IPS DF 6.9 (cell line): ENCODE data around the gene FBXO36.

Experiments used
- DNase-seq: peaks from one replicate; pipeline ENCODE4 v3.0.0-alpha.2; 2013; ENCODE audit warnings: low read depth, low spot score
- H3K27ac ChIP-seq: one replicate; pipeline ENCODE4 v1.5.1; 2013; ENCODE audit warnings: low read length, control low read depth
- H3K27me3 ChIP-seq: 2 replicates; pipeline ENCODE4 v1.6.1; 2013; ENCODE audit warnings: mild to moderate bottlenecking, low read length; ENCODE audit not compliant: control insufficient read depth, insufficient read depth
- H3K36me3 ChIP-seq: 2 replicates; pipeline ENCODE4 v1.6.1; 2013; ENCODE audit warnings: low read length; ENCODE audit not compliant: control insufficient read depth, insufficient read depth
- H3K4me1 ChIP-seq: 2 replicates; pipeline ENCODE4 v1.6.1; 2013; ENCODE audit warnings: low read length; ENCODE audit not compliant: control insufficient read depth, insufficient read depth
- H3K4me3 ChIP-seq: 2 replicates; pipeline ENCODE4 v1.5.1; 2013; ENCODE audit warnings: mild to moderate bottlenecking, low read length
- H3K9me3 ChIP-seq: 2 replicates; pipeline ENCODE4 v1.6.1; 2013; ENCODE audit warnings: low read length, inconsistent platforms; ENCODE audit not compliant: control insufficient read depth, insufficient read depth
- WGBS: extraction: QIAGEN DNeasy Blood & Tissue Kit; methylation state at CpG from one replicate; pipeline ENCODE4 v1.1.7; 2013; ENCODE audit warnings: mixed read lengths, missing lambda C conversion rate; ENCODE audit not compliant: insufficient read length, insufficient coverage; 5-methylcytosine and 5-hydroxymethylcytosine counted together

The FBXO36 gene

GRCh38 chr2:230008708-230009066, 86.4 kb downstream of the FBXO36 start:
- no CpG with 5 or more reads among the region's 1 CpG for WGBS
- no peak for DNase-seq
- H3K9me3 ChIP-seq = no peaks in the 10 kb centered on the region
- H3K4me3 ChIP-seq = no peak overlapping the region
- no peaks in the 10 kb centered on the region for H3K36me3 ChIP-seq
- H3K4me1 ChIP-seq = no peaks in the 10 kb centered on the region; the same call in 1 of the 2 replicates
- no peak overlapping the region for H3K27ac ChIP-seq
- no peaks in the 10 kb centered on the region for H3K27me3 ChIP-seq

GRCh38 chr2:230010501-230010900, 88.2 kb downstream of the FBXO36 start:
- Histone ChIP-seq H3K4me1 (no peaks in the 10 kb centered on the region; the same call in 1 of the 2 replicates), H3K4me3 (no peak overlapping the region), H3K27ac (no peak overlapping the region), H3K27me3 (no peaks in the 10 kb centered on the region), H3K9me3 (no peaks in the 10 kb centered on the region), H3K36me3 (no peaks in the 10 kb centered on the region)
- no CpG with 5 or more reads among the region's 6 CpGs for WGBS
- no peak for DNase-seq

- Histone ChIP-seq H3K4me1 (no peaks in the 10 kb centered on the region; the same call in 1 of the 2 replicates), H3K36me3 (no peaks in the 10 kb centered on the region), H3K27me3 (no peaks in the 10 kb centered on the region), H3K27ac (no peak overlapping the region), H3K4me3 (no peak overlapping the region), H3K9me3 (no peaks in the 10 kb centered on the region)
- WGBS = no CpG with 5 or more reads among the region's 1 CpG
- DNase-seq = no peak
Observed at GRCh38 chr2:230011617-230012016, 89.3 kb downstream of the FBXO36 start.

GRCh38 chr2:230012267-230012884, 90.1 kb downstream of the FBXO36 start:
- Histone ChIP-seq H3K4me1 (no peaks in the 10 kb centered on the region; the same call in 1 of the 2 replicates), H3K27me3 (no peaks in the 10 kb centered on the region), H3K27ac (no peak overlapping the region), H3K4me3 (no peak overlapping the region), H3K9me3 (no peaks in the 10 kb centered on the region), H3K36me3 (no peaks in the 10 kb centered on the region)
- DNase-seq = no peak
- WGBS = no CpG with 5 or more reads among the region's 10 CpGs

GRCh38 chr2:230016844-230017243, 94.5 kb downstream of the FBXO36 start:
- Histone ChIP-seq H3K4me3 (no peak overlapping the region), H3K27ac (no peak overlapping the region), H3K9me3 (no peaks in the 10 kb centered on the region; the same call in 1 of the 2 replicates), H3K36me3 (no peaks in the 10 kb centered on the region), H3K27me3 (no peaks in the 10 kb centered on the region), H3K4me1 (no peaks in the 10 kb centered on the region)
- no peak for DNase-seq

GRCh38 chr2:230018153-230018552, 95.8 kb downstream of the FBXO36 start:
- WGBS = no CpG with 5 or more reads among the region's 4 CpGs
- Histone ChIP-seq H3K4me1 (no peaks in the 10 kb centered on the region), H3K4me3 (no peak overlapping the region), H3K9me3 (no peaks in the 10 kb centered on the region; the same call in 1 of the 2 replicates), H3K27ac (no peak overlapping the region), H3K27me3 (no peaks in the 10 kb centered on the region), H3K36me3 (no peaks in the 10 kb centered on the region)
- DNase-seq = no peak

GRCh38 chr2:230019742-230020141, 97.4 kb downstream of the FBXO36 start:
- Histone ChIP-seq H3K4me3 (no peak overlapping the region), H3K27me3 (no peaks in the 10 kb centered on the region), H3K4me1 (no peaks in the 10 kb centered on the region), H3K36me3 (no peaks in the 10 kb centered on the region), H3K27ac (no peak overlapping the region), H3K9me3 (no peaks in the 10 kb centered on the region; the same call in 1 of the 2 replicates)
- WGBS = no CpG with 5 or more reads among the region's 3 CpGs
- DNase-seq = no peak

- no peak for DNase-seq
- H3K27ac ChIP-seq = no peak overlapping the region
- no peak overlapping the region for H3K4me3 ChIP-seq
- no CpG with 5 or more reads among the region's 4 CpGs for WGBS
- no peaks in the 10 kb centered on the region for H3K4me1 ChIP-seq
- H3K27me3 ChIP-seq = no peaks in the 10 kb centered on the region
- no peaks in the 10 kb centered on the region for H3K36me3 ChIP-seq
- H3K9me3 ChIP-seq = no peaks in the 10 kb centered on the region; the same call in 1 of the 2 replicates
Observed at GRCh38 chr2:230023313-230023712, 101.0 kb downstream of the FBXO36 start.

GRCh38 chr2:230042195-230042594, 119.9 kb downstream of the FBXO36 start:
- no peak for DNase-seq
- Histone ChIP-seq H3K27me3 (no peaks in the 10 kb centered on the region), H3K36me3 (no peaks in the 10 kb centered on the region), H3K27ac (no peak overlapping the region), H3K4me3 (no peak overlapping the region), H3K9me3 (no peaks in the 10 kb centered on the region), H3K4me1 (no peaks in the 10 kb centered on the region; the same call in 1 of the 2 replicates)
- no CpG with 5 or more reads among the region's 1 CpG for WGBS

GRCh38 chr2:230043025-230043424, 120.7 kb downstream of the FBXO36 start:
- H3K4me3 ChIP-seq = no peak overlapping the region
- no peaks in the 10 kb centered on the region for H3K36me3 ChIP-seq
- H3K27me3 ChIP-seq = no peaks in the 10 kb centered on the region
- WGBS = no CpG with 5 or more reads among the region's 5 CpGs
- no peaks in the 10 kb centered on the region; the same call in 1 of the 2 replicates for H3K4me1 ChIP-seq
- H3K9me3 ChIP-seq = no peaks in the 10 kb centered on the region
- DNase-seq = no peak
- H3K27ac ChIP-seq = no peak overlapping the region

GRCh38 chr2:230043461-230043860, 121.2 kb downstream of the FBXO36 start:
- no peak overlapping the region for H3K27ac ChIP-seq
- H3K27me3 ChIP-seq = no peaks in the 10 kb centered on the region
- no peak for DNase-seq
- WGBS = no CpG with 5 or more reads among the region's 2 CpGs
- no peaks in the 10 kb centered on the region for H3K9me3 ChIP-seq
- no peaks in the 10 kb centered on the region; the same call in 1 of the 2 replicates for H3K4me1 ChIP-seq
- H3K4me3 ChIP-seq = no peak overlapping the region
- no peaks in the 10 kb centered on the region for H3K36me3 ChIP-seq
